Colonic mucosa (tissue), 4 donors: ENCODE results near the gene NRG3. TPM values are rescaled to one million over a fixed set of nuclear protein-coding genes. Genes with fewer than 3 reads are reported as not detected.

ENCODE experiments used
- DNase-seq: peaks from one replicate; pipeline ENCODE4 v3.0.0-alpha.2; 2020
- H3K27ac ChIP-seq: fragments of 200-600 bp; one replicate; pipeline ENCODE4 v1.8.0; 2021
- H3K27me3 ChIP-seq: fragments of 200-600 bp; one replicate; pipeline ENCODE4 v1.8.0; 2021
- H3K36me3 ChIP-seq: fragments of 200-600 bp; one replicate; pipeline ENCODE4 v1.8.0; 2021
- H3K4me1 ChIP-seq: fragments of 200-600 bp; one replicate; pipeline ENCODE4 v1.8.0; 2021; ENCODE audit warnings: mild to moderate bottlenecking
- H3K4me3 ChIP-seq: fragments of 200-600 bp; one replicate; pipeline ENCODE4 v1.8.0; 2021
- H3K9ac ChIP-seq, 2 donors: one replicate each; pipeline ENCODE4 v1.7.0; 2013; ENCODE audit warnings: control low read depth in 2 of 2, low read depth in 2 of 2, low read length in 2 of 2
- H3K9me3 ChIP-seq: fragments of 200-600 bp; one replicate; pipeline ENCODE4 v1.8.0; 2021
- CTCF ChIP-seq: fragments of 200-600 bp; IDR thresholded peaks from one replicate; pipeline ENCODE4 v1.8.0; 2022; ENCODE audit warnings: antibody characterized with exemption, mild to moderate bottlenecking
- intact Hi-C: fragments of 100-400 bp; cut with DNase I; formaldehyde crosslinking; loops from one replicate; pipeline ENCODE4 v1.14.1; 2022
- total RNA-seq, 2 donors: library from RNA; stranded (reverse); fragmentation: NEBNext Ultra II Directional in 1 of 2; extraction: Animal tissue kit (Norgen Biotek cat#: 25700) in 1 of 2; gene quantifications; one replicate each; pipeline ENCODE4 v1.2.1, GENCODE V29; 2021
- donor health status: healthy.
- donor health status: DM: no; HTN: no; CAD: no.
- donor health status: DM: no; HTN: no; CAD: no.

Gene NRG3
- total RNA-seq, 2 donors from 2014 or later = 0.24 TPM; not detected in 1

GRCh38 chr10:82618007-82618406, 743.0 kb downstream of the NRG3 start:
- no peak overlapping the region for H3K9ac ChIP-seq
- no peak for DNase-seq
- H3K9me3 ChIP-seq = no peaks in the 10 kb centered on the region
- H3K4me3 ChIP-seq = no peak overlapping the region
- no peak overlapping the region for H3K27ac ChIP-seq
- no peaks in the 10 kb centered on the region for H3K36me3 ChIP-seq
- intact Hi-C loops = no loop called here
- no peak for TF ChIP-seq CTCF
- H3K27me3 ChIP-seq = no peaks in the 10 kb centered on the region
- no peaks in the 10 kb centered on the region for H3K4me1 ChIP-seq

- Histone ChIP-seq H3K4me1 (no peaks in the 10 kb centered on the region), H3K9me3 (no peaks in the 10 kb centered on the region), H3K27me3 (no peaks in the 10 kb centered on the region), H3K4me3 (no peak overlapping the region), H3K27ac (no peak overlapping the region), H3K36me3 (no peaks in the 10 kb centered on the region), H3K9ac (no peak overlapping the region)
- no peak for TF ChIP-seq CTCF
- intact Hi-C loops = no loop called here
- no peak for DNase-seq
Observed at GRCh38 chr10:82621680-82622079, 746.7 kb downstream of the NRG3 start.

- TF ChIP-seq CTCF = no peak
- Histone ChIP-seq H3K9ac (no peak overlapping the region), H3K4me1 (no peaks in the 10 kb centered on the region), H3K9me3 (no peaks in the 10 kb centered on the region), H3K27me3 (no peaks in the 10 kb centered on the region), H3K27ac (no peak overlapping the region), H3K4me3 (no peak overlapping the region), H3K36me3 (no peaks in the 10 kb centered on the region)
- intact Hi-C loops = no loop called here
- no peak for DNase-seq
Observed at GRCh38 chr10:82622479-82622878, 747.5 kb downstream of the NRG3 start.

GRCh38 chr10:82625512-82626189, 750.7 kb downstream of the NRG3 start:
- Histone ChIP-seq H3K9ac (no peak overlapping the region), H3K4me1 (no peaks in the 10 kb centered on the region), H3K4me3 (no peak overlapping the region), H3K27me3 (no peaks in the 10 kb centered on the region), H3K36me3 (no peaks in the 10 kb centered on the region), H3K27ac (no peak overlapping the region), H3K9me3 (no peaks in the 10 kb centered on the region)
- no peak for TF ChIP-seq CTCF
- no peak for DNase-seq
- intact Hi-C loops = no loop called here

GRCh38 chr10:82628373-82628772, 753.4 kb downstream of the NRG3 start:
- no peak for DNase-seq
- intact Hi-C loops = no loop called here

More at GRCh38 chr10:82628373-82628772, 753.4 kb downstream of the NRG3 start:
- no peak for TF ChIP-seq CTCF
- H3K4me3 ChIP-seq = no peak overlapping the region
- H3K9me3 ChIP-seq = no peaks in the 10 kb centered on the region
- H3K27me3 ChIP-seq = no peaks in the 10 kb centered on the region
- H3K4me1 ChIP-seq = no peaks in the 10 kb centered on the region
- no peak overlapping the region for H3K9ac ChIP-seq
- no peaks in the 10 kb centered on the region for H3K36me3 ChIP-seq
- no peak overlapping the region for H3K27ac ChIP-seq
